ENCODE measurements around the gene RWDD1.
"Not testable (repeated sequence)": the region's sequence is repeated elsewhere in the genome, so short reads cannot be mapped to it uniquely, and the experiment has no call there.

The RWDD1 gene

GRCh38 chr6:116560130-116560529 lies 11.2 kb upstream of the RWDD1 start:
- no peak for DNase-seq (ENCODE audit: low read depth, low spot score)

DNA sequence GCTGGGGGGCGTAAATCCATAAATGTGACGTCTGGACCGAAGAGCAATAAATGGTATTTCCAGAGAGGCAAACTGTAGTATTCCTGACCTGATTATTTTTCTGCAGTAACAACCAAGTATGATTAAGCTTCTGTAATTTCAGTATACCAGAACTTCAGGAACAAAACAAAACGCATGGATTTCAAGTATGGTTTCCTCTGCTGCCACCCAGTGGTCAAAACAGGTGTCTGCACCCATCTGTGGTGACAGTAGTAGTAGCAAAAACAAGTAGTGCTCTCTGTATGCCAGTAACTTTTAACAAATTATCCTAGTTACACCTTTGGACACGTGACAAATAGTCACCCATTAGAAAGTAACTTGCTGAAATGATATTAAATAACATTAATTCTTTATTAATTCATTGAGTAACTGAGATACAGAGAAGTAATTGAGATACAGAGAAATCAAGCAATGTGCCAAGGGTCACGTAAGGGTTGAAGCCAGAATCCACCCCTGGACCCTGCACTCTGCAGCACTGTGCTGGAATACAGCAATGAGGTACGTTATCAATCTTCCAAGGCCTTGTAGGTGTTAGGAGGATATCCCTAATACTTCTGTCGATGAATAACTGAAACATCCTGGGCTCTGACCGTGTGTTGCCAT lies 9.8 kb upstream of the RWDD1 start:
- no peak for DNase-seq (ENCODE audit: low read depth, low spot score)

- DNase-seq (ENCODE audit: low read depth, low spot score): no peak
These were observed 9.3 kb upstream of the RWDD1 start for GRCh38 chr6:116562019-116562403.

DNA sequence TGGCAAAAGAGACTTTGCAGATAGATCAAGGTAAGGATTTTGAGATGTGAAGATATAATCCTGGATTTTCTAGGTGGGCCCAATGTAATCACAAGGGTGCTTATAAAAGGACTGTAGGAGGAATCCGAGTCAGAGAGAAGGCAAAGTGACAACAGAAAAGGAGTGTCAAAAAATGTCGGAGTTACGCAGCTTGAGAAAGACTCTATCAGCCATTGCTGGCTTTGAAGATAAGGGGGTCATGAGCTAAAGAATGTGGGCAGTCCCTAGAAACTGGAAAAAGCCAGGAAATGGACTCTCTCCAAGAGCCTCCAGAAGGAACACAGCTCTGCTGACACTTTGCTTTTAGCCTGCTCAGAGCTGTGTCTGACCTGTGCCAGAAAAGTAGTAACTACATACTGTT lies 8.7 kb upstream of the RWDD1 start:
- DNase-seq (ENCODE audit: low read depth, low spot score): no peak

GRCh38 chr6:116563830-116564229 lies 7.5 kb upstream of the RWDD1 start:
- no peak for DNase-seq (ENCODE audit: low read depth, low spot score)

DNA sequence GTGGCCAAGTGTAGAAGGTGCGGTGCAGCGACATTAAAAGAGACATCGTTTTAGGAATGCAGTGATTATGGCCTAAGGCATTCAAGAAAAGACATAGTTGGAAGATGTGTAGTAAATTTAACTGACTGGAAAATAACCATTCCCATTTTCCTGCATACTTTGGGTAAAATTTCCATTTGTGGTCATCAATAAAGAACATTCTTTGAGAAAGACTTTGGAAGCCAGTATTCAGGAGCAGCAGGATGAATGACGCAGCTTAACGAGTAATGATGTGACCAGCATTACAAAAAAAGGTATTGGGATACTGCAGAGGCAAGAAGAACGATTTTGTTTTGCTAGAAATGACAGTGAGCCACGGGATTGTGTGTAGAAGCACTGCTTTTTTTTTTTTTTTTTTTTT lies 7.0 kb upstream of the RWDD1 start:
- DNase-seq (ENCODE audit: low read depth, low spot score): no peak

DNA sequence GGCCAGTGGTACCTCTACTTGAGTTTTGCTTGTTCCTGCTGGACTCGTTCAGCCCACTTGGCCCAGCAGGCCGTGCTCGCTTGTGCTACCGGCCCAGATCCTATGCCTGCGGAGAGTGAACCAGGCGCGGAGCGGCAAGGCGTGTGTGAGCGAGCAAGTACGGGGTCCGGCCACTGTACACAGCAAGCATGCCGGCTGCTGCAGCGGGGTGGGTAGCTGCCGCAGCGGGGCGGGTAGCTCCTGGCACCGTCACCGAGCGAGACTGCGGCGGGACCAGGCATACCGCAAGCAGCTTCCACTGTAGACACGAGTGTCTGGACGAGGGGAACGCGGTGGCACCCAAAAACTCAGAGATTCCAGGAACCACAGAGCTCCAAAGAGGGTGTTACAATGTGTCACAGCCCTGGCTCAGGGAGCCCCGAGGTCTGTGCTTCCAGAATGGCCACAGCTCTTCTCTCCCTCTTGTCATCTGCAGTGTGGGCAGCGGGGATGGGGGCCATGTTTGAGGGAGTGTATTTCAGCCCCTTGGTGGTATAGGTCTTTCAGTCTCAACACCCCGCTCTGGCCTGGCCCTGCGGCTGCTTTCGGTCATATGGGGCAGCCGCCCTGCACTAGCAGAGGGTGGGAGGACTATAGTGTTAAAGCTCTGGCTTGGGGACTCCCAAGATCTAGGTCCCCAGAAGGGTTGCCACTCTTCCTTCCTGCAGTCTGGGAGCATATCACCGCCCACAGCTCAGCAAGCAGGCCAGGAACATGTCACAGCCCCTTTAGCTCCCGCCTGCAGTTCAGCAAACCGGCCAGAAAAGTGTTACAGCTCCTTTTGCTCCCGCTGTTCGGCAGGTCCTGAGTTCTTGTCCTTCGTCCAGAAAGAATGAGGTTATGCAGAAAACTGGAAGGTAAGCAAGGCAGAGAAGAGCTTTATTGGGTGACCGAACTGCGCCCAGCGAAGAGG lies 6.1 kb upstream of the RWDD1 start:
- no peak for DNase-seq (ENCODE audit: low read depth, low spot score)

- DNase-seq (ENCODE audit: low read depth, low spot score): no peak
These were observed 3.2 kb upstream of the RWDD1 start for GRCh38 chr6:116568111-116568510.

DNA sequence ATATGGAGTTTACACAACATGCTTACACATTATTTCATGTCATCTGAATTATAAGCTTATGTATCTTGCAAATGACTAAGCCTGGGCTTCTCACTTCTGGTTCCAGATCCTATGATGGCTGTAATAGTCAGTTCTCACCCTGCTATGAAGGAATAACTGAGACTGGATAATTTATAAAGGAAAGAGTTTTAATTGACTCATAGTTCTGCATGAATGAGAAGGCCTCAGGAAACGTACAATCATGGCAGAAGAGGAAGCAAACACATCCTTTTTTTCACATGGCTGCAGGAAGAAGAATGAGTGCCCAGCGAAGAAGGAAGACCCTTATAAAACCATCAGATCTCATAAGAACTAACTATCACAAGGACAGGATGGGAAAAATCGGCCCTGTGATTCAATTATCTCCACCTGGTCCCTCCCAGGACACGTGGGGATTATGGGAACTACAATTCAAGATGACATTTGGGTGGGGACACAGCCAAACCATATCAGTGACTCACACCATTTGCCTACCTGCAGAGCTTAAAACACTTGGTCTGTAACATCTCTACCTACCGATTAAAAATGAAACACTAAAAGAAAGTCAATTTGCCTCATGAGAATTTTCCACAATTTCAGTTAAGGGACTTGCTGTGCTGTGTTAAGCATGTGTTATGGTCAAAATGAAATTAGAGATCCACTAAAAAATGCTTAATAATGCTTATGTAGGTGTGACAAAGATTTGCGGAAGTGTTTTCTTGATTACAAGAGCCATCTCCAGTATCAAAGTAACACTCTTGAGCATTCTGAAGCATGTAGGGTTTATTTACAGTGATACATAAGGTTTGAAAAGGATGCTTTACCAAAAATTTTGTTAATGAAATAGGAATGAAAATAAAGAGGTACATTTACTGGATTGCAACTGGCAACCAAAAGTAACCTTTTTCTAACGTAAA lies 2.2 kb upstream of the RWDD1 start:
- DNase-seq (ENCODE audit: low read depth, low spot score): no peak

DNA sequence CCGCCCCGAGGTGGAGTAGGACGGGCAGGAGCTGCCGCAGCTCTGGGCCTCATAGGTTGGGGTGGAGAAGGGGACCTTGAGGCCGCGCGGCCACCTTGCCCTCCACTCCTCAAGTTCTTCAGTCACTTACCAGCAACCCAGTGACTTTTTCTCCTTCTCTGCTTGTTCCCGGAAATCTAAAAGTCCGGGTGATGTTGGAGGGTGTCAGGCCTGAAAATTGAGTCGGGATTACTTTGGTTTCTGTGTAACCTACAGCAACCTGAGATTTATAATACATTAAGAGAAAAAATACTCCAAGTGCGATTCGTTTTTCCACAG lies 338 bp downstream of the RWDD1 start:
- DNase-seq (ENCODE audit: low read depth, low spot score): no peak

DNA sequence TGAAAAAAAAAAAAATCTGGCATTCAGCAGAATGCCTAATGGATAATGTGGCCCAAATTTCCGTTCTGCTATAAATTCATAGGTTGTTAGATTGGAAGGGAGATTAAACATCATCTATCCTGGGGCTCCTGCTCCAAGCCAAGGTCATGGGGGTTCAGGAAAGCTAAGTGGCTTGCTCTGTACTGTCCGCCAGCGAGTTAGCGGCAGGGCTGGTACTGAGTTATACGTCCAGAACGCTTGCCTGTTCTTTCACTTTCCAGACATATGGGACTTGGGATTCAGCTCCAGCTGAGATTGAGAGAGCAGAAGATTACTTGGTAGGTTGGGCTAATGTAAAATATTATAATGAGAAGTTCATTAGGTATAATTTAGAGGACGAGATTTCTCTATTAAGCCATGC lies 858 bp downstream of the RWDD1 start:
- no peak for DNase-seq (ENCODE audit: low read depth, low spot score)

GRCh38 chr6:116575227-116575626 lies 3.9 kb downstream of the RWDD1 start:
- DNase-seq (ENCODE audit: low read depth, low spot score): no peak

- no peak for DNase-seq (ENCODE audit: low read depth, low spot score)
These were observed 6.2 kb downstream of the RWDD1 start for GRCh38 chr6:116577486-116577885.

GRCh38 chr6:116578335-116578734 lies 7.0 kb downstream of the RWDD1 start:
- DNase-seq (ENCODE audit: low read depth, low spot score): no peak

GRCh38 chr6:116579143-116579542 lies 7.8 kb downstream of the RWDD1 start:
- no peak for DNase-seq (ENCODE audit: low read depth, low spot score)

DNA sequence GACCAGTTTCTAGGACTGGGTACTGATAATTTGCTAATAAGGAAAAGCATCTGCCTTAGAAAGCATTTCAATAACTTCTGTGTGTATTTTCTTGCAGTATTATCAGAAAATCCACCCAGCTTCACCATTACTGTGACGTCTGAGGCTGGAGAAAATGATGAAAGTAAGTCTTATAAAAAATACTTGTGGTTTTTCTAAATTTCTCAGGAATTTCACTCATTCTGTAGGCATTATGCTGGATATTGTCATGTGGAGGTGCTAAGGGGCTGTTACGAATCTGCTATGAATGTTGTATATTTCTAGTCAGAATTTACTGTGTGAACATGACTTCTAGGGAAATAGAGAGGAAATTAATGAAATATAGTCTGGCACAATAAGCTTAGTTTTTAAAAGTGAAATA lies 8.9 kb downstream of the RWDD1 start:
- DNase-seq (ENCODE audit: low read depth, low spot score): no peak

GRCh38 chr6:116586276-116586675 lies 15.0 kb downstream of the RWDD1 start:
- no peak for DNase-seq (ENCODE audit: low read depth, low spot score)

- DNase-seq (ENCODE audit: low read depth, low spot score): no peak
These were observed 15.4 kb downstream of the RWDD1 start for GRCh38 chr6:116586738-116587137.

GRCh38 chr6:116595247-116595646 lies 23.9 kb downstream of the RWDD1 start:
- no peak for DNase-seq (ENCODE audit: low read depth, low spot score)

DNA sequence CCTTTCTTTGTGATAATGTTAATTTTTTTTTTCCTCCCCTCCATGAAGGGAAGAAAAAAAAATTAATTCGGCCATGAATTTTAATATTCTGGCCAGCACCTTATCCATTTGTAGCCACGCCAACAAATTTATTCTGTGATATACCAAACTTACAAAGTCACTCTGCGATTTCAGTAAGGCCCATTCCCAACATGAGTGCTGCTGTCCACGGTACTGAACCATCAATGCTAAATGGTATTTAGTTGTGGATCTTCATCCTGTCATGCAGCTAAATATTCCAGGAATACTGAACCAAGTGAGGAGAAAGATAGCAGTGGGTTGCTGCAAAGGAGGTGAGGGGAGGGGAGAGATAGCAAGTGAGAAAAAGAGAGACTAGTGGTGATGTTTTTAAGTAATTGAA lies 25.5 kb downstream of the RWDD1 start:
- DNase-seq (ENCODE audit: low read depth, low spot score): no peak

- not testable (repeated sequence) for DNase-seq (ENCODE audit: low read depth, low spot score)
These were observed 32.6 kb downstream of the RWDD1 start for GRCh38 chr6:116603916-116604315.

DNA sequence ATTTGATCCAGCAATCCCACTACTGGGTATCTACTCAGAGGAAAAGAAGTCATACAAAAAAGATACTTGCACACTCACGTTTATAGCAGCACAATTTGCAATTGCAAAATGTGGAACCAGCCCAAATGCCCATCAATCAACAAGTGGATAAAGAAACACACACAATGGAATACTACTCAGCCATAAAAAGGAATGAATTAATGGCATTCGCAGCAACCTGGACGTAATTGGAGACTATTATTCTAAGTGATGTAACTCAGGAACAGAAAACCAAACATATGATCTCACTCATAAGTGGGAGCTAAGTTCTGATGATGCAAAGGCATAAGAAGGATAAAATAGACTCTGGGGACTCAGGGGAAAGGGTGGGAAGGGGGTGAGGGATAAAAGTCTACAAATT lies 33.6 kb downstream of the RWDD1 start:
- not testable (repeated sequence) for DNase-seq (ENCODE audit: low read depth, low spot score)
